Omental fat pad (tissue), 4 donors: ENCODE data around the gene BMPER. TPM values are rescaled to one million over a fixed set of nuclear protein-coding genes. Genes with fewer than 3 reads are reported as not detected.
A peak's percentile ranks its signal among the peaks of the same experiment; 100 is the strongest.

ENCODE experiments used
- ATAC-seq: fragments of 150-250 bp; one replicate; pipeline ENCODE4 v1.9.1; 2016; ENCODE audit warnings: mild to moderate bottlenecking, moderate library complexity; ENCODE audit not compliant: low FRiP score
- DNase-seq: peaks from one replicate; pipeline ENCODE4 v3.0.0-alpha.2; 2019; ENCODE audit warnings: low spot score
- total RNA-seq, 4 donors: library from RNA; depleted of rRNA; stranded (reverse); fragments of >200 nt; gene quantifications; one replicate each; pipeline ENCODE4 v1.1.0, GENCODE V29; 2016
- TF ChIP-seq, protein P1 (sequence below), 3 donors: fragments of 450-650 bp; IDR thresholded peaks; one replicate each; pipeline ENCODE4 v1.5.1; 2016 to 2017; ENCODE audit warnings: antibody characterized with exemption in 3 of 3, mild to moderate bottlenecking in 3 of 3, moderate library complexity in 2 of 3

Gene BMPER
- total RNA-seq, 4 donors from 2014 or later = 5.4 to 32.5 (median 16.6) TPM

GRCh38 chr7:33902746-33903145 lies 2.6 kb upstream of the BMPER start:
- TF ChIP-seq, protein P1, sequence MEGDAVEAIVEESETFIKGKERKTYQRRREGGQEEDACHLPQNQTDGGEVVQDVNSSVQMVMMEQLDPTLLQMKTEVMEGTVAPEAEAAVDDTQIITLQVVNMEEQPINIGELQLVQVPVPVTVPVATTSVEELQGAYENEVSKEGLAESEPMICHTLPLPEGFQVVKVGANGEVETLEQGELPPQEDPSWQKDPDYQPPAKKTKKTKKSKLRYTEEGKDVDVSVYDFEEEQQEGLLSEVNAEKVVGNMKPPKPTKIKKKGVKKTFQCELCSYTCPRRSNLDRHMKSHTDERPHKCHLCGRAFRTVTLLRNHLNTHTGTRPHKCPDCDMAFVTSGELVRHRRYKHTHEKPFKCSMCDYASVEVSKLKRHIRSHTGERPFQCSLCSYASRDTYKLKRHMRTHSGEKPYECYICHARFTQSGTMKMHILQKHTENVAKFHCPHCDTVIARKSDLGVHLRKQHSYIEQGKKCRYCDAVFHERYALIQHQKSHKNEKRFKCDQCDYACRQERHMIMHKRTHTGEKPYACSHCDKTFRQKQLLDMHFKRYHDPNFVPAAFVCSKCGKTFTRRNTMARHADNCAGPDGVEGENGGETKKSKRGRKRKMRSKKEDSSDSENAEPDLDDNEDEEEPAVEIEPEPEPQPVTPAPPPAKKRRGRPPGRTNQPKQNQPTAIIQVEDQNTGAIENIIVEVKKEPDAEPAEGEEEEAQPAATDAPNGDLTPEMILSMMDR (IDR thresholded peaks at IDR 0.05) = no peak
- DNase-seq = no peak
- ATAC-seq = no peak

DNA sequence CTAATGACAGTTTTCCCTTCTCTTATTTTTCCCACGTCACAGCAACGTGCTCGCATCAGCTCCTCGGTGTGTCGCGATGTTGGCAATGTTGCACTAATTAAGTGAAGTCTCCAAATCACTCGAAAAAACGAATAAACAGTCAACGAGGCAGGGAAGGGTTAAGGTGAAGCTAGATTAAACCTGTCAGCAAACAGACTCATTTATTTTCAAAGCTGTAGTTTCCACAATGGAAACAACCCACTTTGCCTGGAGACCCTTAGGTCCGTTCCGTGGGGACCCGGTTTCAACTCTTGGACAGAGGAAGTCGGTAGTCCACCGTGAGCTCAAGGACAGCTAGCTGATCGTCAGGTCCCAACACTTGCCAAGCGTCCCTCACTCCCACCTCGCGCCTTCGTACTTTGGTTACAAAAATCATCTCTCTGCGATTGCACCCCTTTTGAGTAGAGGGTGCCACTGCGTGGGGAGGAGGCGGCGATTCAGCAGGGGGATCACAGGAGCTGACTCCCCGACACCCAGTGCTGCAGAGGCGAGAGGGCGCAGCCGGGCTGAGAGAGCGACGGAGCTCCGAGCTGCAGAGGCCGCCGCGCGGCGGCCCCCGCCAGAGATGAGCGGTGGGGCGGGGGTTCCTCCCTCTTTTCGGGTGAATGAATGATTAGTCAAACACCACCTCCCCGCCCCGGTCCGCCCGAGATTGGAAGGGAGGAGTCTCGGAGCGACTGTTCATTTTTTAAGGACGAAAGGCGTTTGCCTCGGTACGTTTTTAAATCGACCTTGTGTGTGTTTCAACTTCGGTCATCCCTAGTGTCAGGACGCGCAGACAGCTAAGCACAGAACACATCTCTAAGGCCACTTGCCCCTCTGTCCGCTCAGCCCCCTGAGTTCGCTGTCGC lies 1.3 kb upstream of the BMPER start:
- TF ChIP-seq, protein P1 (IDR thresholded peaks at IDR 0.05) = no peak
- no peak for DNase-seq
- peak; percentile 80 for ATAC-seq

DNA sequence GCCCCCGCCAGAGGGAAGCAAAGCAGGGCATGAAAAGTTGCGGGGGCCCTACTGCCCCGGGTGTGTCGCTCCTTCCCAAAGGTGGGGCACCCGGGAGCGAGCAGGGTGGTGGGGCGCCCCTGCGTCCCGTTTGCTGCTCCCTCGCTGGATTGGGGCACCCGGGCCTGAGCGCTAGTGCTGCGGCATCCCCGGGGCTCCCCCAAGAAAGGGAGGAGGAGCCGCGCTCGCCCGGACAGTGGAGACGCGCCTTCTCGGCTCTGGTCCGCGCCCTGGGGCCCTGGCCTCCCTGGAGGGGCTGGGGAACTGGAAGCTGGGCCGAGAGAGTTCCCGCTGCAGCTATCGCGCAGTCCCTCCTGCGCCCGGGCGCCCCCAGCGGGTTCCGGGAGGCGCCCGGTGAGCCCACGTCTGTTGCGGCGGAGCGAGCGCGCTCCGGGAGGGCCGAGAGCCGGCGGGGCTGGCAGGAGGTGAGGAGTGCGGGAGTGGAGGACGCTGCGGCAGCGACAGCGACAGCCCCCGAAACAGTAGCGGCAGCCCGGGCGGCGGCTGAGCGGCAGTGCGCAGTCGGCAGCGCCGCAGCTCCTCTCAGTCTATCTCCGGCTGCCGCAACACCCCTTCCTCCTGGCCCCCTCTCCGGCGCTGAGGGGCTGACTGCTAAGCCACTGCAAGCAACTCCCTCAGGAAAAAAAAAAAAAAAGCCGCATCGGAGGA lies 504 bp upstream of the BMPER start:
- DNase-seq = no peak

DNA sequence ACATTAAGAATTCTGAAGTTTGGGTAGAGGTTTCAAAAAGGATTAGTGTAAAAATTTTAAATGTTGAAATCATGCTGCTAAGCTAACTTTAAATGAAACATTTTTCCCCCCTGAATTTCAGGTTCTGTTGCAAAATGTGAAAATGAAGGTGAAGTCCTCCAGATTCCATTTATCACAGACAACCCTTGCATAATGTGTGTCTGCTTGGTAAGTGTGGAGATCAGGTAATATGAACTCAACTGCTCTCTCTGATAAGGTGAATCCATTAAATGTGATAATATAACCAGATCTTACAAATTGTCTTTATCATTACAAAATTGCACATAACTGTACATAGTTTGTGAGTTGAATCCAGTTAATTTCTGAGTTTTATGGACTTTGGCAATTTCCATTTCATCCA lies 1.4 kb downstream of the BMPER start:
- DNase-seq = no peak
- no peak for ATAC-seq
- TF ChIP-seq, protein P1 (IDR thresholded peaks at IDR 0.05) = no peak

More for the DNA sequence above, 504 bp upstream of the BMPER start:
- TF ChIP-seq, protein P1 (IDR thresholded peaks at IDR 0.05) = no peak
- ATAC-seq = peak; percentile 62

GRCh38 chr7:33907625-33908024 lies 2.3 kb downstream of the BMPER start:
- no peak for DNase-seq
- TF ChIP-seq, protein P1 (IDR thresholded peaks at IDR 0.05) = no peak
- ATAC-seq = no peak

GRCh38 chr7:33909318-33909717 lies 4.0 kb downstream of the BMPER start:
- DNase-seq (no peak), ATAC-seq (no peak)
- TF ChIP-seq, protein P1 (IDR thresholded peaks at IDR 0.05) = no peak
